ENCODE results near the gene AMDHD2.

GRCh38 chr16:2531371-2531695 lies 11.2 kb downstream of the AMDHD2 start, which contains the start of gene CEMP1:
- TF ChIP-seq CTCF (IDR thresholded peaks at IDR 0.05) (no peak), POLR2AphosphoS5 (IDR thresholded peaks at IDR 0.05) (no peak), POLR2A (IDR thresholded peaks at IDR 0.05) (no peak), EP300 (IDR thresholded peaks at IDR 0.05) (no peak)

Data from sigmoid colon (tissue), 4 donors.